ENCODE measurements around the gene MTCL3.
"Not testable (repeated sequence)": the region's sequence is repeated elsewhere in the genome, so short reads cannot be mapped to it uniquely, and the experiment has no call there.

The MTCL3 gene

GRCh38 chr6:127466416-127466815 lies 52.7 kb downstream of the MTCL3 start:
- DNase-seq (ENCODE audit: low read depth) = no peak

- peak; percentile 35 for DNase-seq (ENCODE audit: low read depth)
Measured at GRCh38 chr6:127464881-127465459, 54.2 kb downstream of the MTCL3 start.

GRCh38 chr6:127464161-127464880 lies 54.8 kb downstream of the MTCL3 start:
- DNase-seq (ENCODE audit: low read depth) = no peak

- no peak for DNase-seq (ENCODE audit: low read depth)
Measured at GRCh38 chr6:127463056-127463455, 56.1 kb downstream of the MTCL3 start.

GRCh38 chr6:127462376-127462775 lies 56.8 kb downstream of the MTCL3 start:
- no peak for DNase-seq (ENCODE audit: low read depth)

GRCh38 chr6:127460465-127460864 lies 58.7 kb downstream of the MTCL3 start:
- no peak for DNase-seq (ENCODE audit: low read depth)

GRCh38 chr6:127459231-127459641 lies 59.9 kb downstream of the MTCL3 start, which contains the start of gene KIAA0408:
Gene KIAA0408 (minus strand): TSS chr6:127459389. CDS start chr6:127453981, 5,408 bp downstream.
- DNase-seq (ENCODE audit: low read depth) = no peak

- no peak for DNase-seq (ENCODE audit: low read depth)
Measured at GRCh38 chr6:127458817-127459216, 60.3 kb downstream of the MTCL3 start.

- DNase-seq (ENCODE audit: low read depth) = no peak
Measured at GRCh38 chr6:127458222-127458621, 60.9 kb downstream of the MTCL3 start.

GRCh38 chr6:127457456-127458064 lies 61.6 kb downstream of the MTCL3 start:
- no peak for DNase-seq (ENCODE audit: low read depth)

- no peak for DNase-seq (ENCODE audit: low read depth)
Measured at GRCh38 chr6:127456465-127456864, 62.7 kb downstream of the MTCL3 start.

- no peak for DNase-seq (ENCODE audit: low read depth)
Measured at GRCh38 chr6:127453845-127454619, 65.1 kb downstream of the MTCL3 start.

- no peak for DNase-seq (ENCODE audit: low read depth)
Measured at GRCh38 chr6:127452803-127453202, 66.3 kb downstream of the MTCL3 start.

GRCh38 chr6:127451388-127451787 lies 67.7 kb downstream of the MTCL3 start:
- DNase-seq (ENCODE audit: low read depth) = no peak

GRCh38 chr6:127447780-127448179 lies 71.4 kb downstream of the MTCL3 start:
- DNase-seq (ENCODE audit: low read depth) = no peak

GRCh38 chr6:127446356-127446755 lies 72.8 kb downstream of the MTCL3 start:
- DNase-seq (ENCODE audit: low read depth) = no peak

- no peak for DNase-seq (ENCODE audit: low read depth)
Measured at GRCh38 chr6:127441881-127442280, 77.3 kb downstream of the MTCL3 start.

GRCh38 chr6:127439718-127440117 lies 79.4 kb downstream of the MTCL3 start:
- no peak for DNase-seq (ENCODE audit: low read depth)

GRCh38 chr6:127436578-127437110 lies 82.5 kb downstream of the MTCL3 start:
- DNase-seq (ENCODE audit: low read depth) = no peak

GRCh38 chr6:127435626-127436220 lies 83.4 kb downstream of the MTCL3 start:
- no peak for DNase-seq (ENCODE audit: low read depth)

GRCh38 chr6:127434651-127435050 lies 84.5 kb downstream of the MTCL3 start:
- no peak for DNase-seq (ENCODE audit: low read depth)

GRCh38 chr6:127428562-127428961 lies 90.6 kb downstream of the MTCL3 start:
- not testable (repeated sequence) for DNase-seq (ENCODE audit: low read depth)
